K562 (cell line): ENCODE data around the gene CNNM3. TPM values are rescaled to one million over a fixed set of nuclear protein-coding genes. Genes with fewer than 3 reads are reported as not detected.

ENCODE experiments used
- ARHGAP35 ChIP-seq: fragments of 450-650 bp; IDR thresholded peaks from 2 replicates; pipeline ENCODE4 v1.6.1; 2018; ENCODE audit not compliant: partially characterized antibody
- CTBP1 ChIP-seq: fragments of 450-650 bp; IDR thresholded peaks from 2 replicates; pipeline ENCODE4 v1.6.1; 2016; ENCODE audit warnings: borderline replicate concordance
- EHMT2 ChIP-seq: fragments of 450-650 bp; IDR thresholded peaks from 2 replicates; pipeline ENCODE4 v1.6.1; 2018; ENCODE audit warnings: antibody characterized with exemption
- ESRRA ChIP-seq: fragments of 450-650 bp; IDR thresholded peaks from 2 replicates; pipeline ENCODE4 v1.6.1; 2014; ENCODE audit warnings: low read depth, mild to moderate bottlenecking, moderate library complexity, borderline replicate concordance
- GABPA ChIP-seq: fragments of 200-800 bp; sonication (Bioruptor generic); conservative IDR thresholded peaks from 2 replicates; pipeline ENCODE4 v1.6.1; 2016; ENCODE audit warnings: low read depth, missing genetic modification characterization, missing compliant biosample characterization
- MECOM ChIP-seq: fragments of 250-450 bp; sonication (Bioruptor Pico); IDR thresholded peaks from 2 replicates; pipeline ENCODE4 v1.8.0; 2022; ENCODE audit warnings: inconsistent platforms
- NFATC3 ChIP-seq: fragments of 450-650 bp; IDR thresholded peaks from 2 replicates; pipeline ENCODE4 v1.6.1; 2017; ENCODE audit warnings: mild to moderate bottlenecking
- RBM17 ChIP-seq: fragments of 200-400 bp; formaldehyde crosslinking; IDR thresholded peaks from 2 replicates; pipeline ENCODE4 v1.6.1; 2017; ENCODE audit warnings: low read depth, mild to moderate bottlenecking, low read length, borderline replicate concordance
- RNF2 ChIP-seq: sonication (generic); IDR thresholded peaks from 2 replicates; pipeline ENCODE4 v1.6.1; 2016
- SAFB ChIP-seq: fragments of 200-400 bp; formaldehyde crosslinking; IDR thresholded peaks from 2 replicates; pipeline ENCODE4 v1.6.1; 2017; ENCODE audit warnings: low read depth, low read length, borderline replicate concordance
- ZC3H4 ChIP-seq: sonication (generic); formaldehyde crosslinking; IDR thresholded peaks from 2 replicates; pipeline ENCODE4 v1.9.0; 2021; ENCODE audit warnings: missing genetic modification reagents, borderline replicate concordance
- ZNF3 ChIP-seq: fragments of 250-450 bp; sonication (Bioruptor Pico); IDR thresholded peaks from 2 replicates; pipeline ENCODE4 v1.5.0; 2021; ENCODE audit warnings: mild to moderate bottlenecking, moderate library complexity
- ZNF445 ChIP-seq: fragments of 250-450 bp; sonication (Bioruptor Pico); IDR thresholded peaks from 2 replicates; pipeline ENCODE4 v1.4.0; 2020; ENCODE audit warnings: low read depth, mild to moderate bottlenecking, moderate library complexity
- ZNF583 ChIP-seq: fragments of 250-450 bp; sonication (Bioruptor Pico); IDR thresholded peaks from 2 replicates; pipeline ENCODE4 v1.4.0; 2020
- ZNF717 ChIP-seq: fragments of 250-450 bp; sonication (Bioruptor Pico); IDR thresholded peaks from 2 replicates; pipeline ENCODE4 v1.5.0; 2021
- polyA plus RNA-seq, 8 experiments: library from polyadenylated mRNA; depleted of rRNA in 4 of 8; stranded (reverse) in 5 of 8; unstranded in 3 of 8; fragments of >200 nt; fragmentation: Nextera tagmentation in 2 of 8; fragmentation: Illumina TruSeq in 1 of 8; extraction: Ambion mirVana in 2 of 8; extraction: Trizol in 1 of 8; gene quantifications; 2 replicates each; pipeline versions ENCODE4 v1.2.1 to v1.2.3, GENCODE V29; 2011 to 2014; ENCODE audit warnings: inconsistent platforms in 1 of 8, missing spikeins in 1 of 8
- total RNA-seq, 7 experiments: library from RNA; depleted of rRNA in 6 of 7; stranded (reverse); fragments of >200 nt in 6 of 7; fragmentation: Illumina TruSeq in 2 of 7; extraction: Trizol in 2 of 7; gene quantifications; 2 replicates each; pipeline versions ENCODE4 v1.2.1 to v1.2.3, GENCODE V29; 2011 to 2021; ENCODE audit warnings: low replicate concordance in 1 of 7
- TF ChIP-seq, protein P1 (sequence below): fragments of 250-450 bp; sonication (Bioruptor Pico); IDR thresholded peaks from 2 replicates; pipeline ENCODE4 v1.4.0; 2020; ENCODE audit warnings: mild to moderate bottlenecking, moderate library complexity
- TF ChIP-seq, protein P2 (sequence below): fragments of 450-650 bp; formaldehyde crosslinking; IDR thresholded peaks from 2 replicates; pipeline ENCODE4 v1.4.0; 2020; ENCODE audit warnings: mild to moderate bottlenecking, moderate library complexity
- TF ChIP-seq, protein P3 (sequence below): IDR thresholded peaks from 2 replicates; pipeline ENCODE4 v1.6.1; 2011; ENCODE audit warnings: borderline replicate concordance, low read depth, mild to moderate bottlenecking, moderate library complexity, low read length; ENCODE audit not compliant: insufficient read depth, poor library complexity, severe bottlenecking
- TF ChIP-seq, protein P4 (sequence below): fragments of 450-650 bp; IDR thresholded peaks from 2 replicates; pipeline ENCODE4 v1.6.1; 2016; ENCODE audit warnings: low read depth, mild to moderate bottlenecking, moderate library complexity
- TF ChIP-seq, protein P5 (sequence below): fragments of 450-650 bp; IDR thresholded peaks from 2 replicates; pipeline ENCODE4 v1.6.1; 2017; ENCODE audit warnings: mild to moderate bottlenecking, moderate library complexity
- TF ChIP-seq, protein P6 (sequence below): sonication (generic); formaldehyde crosslinking; IDR thresholded peaks from 2 replicates; pipeline ENCODE4 v1.8.0; 2022; ENCODE audit warnings: missing genetic modification reagents, mild to moderate bottlenecking, moderate library complexity, borderline replicate concordance

CNNM3 gene
- total and polyA plus RNA-seq, 9 of the 15 experiments (the other 6 are each of a cell fraction or from before 2014, with no cell fraction given), result 1.4 to 16.9 (median 6.5) TPM

DNA sequence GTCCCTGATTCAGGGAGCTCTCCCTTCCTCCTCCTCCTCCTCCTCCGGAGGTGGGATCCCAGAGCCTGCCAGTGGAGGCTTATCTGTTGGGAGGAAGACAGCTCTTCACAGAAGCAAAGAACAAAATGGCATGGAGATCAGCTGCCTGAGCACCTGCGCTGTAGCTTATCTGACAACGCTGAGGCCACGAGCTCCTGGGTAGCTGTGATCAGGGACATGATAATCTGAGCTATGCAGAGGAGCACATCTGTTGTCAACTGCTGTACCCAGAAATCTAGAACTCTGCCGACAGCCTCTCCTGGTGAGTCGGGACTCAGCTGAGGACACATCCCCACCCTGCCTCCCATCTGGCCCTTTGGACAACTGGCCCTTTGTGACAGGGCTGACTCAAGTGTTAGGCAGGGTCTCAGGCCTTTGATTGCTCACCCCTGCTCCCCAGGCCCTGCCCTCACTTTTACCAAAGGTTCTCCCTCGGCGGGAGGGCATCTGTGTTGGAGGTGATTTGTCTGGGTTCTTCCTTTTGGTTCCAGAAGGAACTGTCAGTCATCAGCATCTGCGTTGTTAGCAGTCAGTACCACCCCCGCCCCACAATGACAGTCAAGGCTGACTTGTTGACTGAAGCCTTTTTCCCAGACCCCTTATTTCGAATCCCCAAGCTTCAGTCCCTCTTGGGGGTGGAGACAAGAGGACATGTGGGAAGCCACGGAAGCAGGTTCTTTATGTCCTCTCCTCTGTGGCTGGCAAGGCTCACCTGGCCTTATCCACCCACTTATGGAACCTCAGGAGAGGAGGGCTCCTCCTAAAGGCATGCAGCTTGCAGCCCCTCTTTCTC is 5.9 kb upstream of the CNNM3 start (continued):
- no peak for TF ChIP-seq EHMT2
- no peak for TF ChIP-seq GABPA (tag)
- TF ChIP-seq ARHGAP35, result no peak
- TF ChIP-seq, protein P1, sequence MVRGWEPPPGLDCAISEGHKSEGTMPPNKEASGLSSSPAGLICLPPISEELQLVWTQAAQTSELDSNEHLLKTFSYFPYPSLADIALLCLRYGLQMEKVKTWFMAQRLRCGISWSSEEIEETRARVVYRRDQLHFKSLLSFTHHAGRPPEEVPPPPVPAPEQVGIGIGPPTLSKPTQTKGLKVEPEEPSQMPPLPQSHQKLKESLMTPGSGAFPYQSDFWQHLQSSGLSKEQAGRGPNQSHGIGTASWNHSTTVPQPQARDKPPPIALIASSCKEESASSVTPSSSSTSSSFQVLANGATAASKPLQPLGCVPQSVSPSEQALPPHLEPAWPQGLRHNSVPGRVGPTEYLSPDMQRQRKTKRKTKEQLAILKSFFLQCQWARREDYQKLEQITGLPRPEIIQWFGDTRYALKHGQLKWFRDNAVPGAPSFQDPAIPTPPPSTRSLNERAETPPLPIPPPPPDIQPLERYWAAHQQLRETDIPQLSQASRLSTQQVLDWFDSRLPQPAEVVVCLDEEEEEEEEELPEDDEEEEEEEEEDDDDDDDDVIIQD (CRISPR knock-in tag), result no peak
- TF ChIP-seq, protein P2, sequence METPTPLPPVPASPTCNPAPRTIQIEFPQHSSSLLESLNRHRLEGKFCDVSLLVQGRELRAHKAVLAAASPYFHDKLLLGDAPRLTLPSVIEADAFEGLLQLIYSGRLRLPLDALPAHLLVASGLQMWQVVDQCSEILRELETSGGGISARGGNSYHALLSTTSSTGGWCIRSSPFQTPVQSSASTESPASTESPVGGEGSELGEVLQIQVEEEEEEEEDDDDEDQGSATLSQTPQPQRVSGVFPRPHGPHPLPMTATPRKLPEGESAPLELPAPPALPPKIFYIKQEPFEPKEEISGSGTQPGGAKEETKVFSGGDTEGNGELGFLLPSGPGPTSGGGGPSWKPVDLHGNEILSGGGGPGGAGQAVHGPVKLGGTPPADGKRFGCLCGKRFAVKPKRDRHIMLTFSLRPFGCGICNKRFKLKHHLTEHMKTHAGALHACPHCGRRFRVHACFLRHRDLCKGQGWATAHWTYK (CRISPR knock-in tag), result no peak
- TF ChIP-seq, protein P3, sequence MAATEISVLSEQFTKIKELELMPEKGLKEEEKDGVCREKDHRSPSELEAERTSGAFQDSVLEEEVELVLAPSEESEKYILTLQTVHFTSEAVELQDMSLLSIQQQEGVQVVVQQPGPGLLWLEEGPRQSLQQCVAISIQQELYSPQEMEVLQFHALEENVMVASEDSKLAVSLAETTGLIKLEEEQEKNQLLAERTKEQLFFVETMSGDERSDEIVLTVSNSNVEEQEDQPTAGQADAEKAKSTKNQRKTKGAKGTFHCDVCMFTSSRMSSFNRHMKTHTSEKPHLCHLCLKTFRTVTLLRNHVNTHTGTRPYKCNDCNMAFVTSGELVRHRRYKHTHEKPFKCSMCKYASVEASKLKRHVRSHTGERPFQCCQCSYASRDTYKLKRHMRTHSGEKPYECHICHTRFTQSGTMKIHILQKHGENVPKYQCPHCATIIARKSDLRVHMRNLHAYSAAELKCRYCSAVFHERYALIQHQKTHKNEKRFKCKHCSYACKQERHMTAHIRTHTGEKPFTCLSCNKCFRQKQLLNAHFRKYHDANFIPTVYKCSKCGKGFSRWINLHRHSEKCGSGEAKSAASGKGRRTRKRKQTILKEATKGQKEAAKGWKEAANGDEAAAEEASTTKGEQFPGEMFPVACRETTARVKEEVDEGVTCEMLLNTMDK, result no peak
- no peak for TF ChIP-seq ZNF717 (CRISPR knock-in tag)
- TF ChIP-seq ZC3H4 (CRISPR knock-in tag), result no peak
- 0 out of 2 replicates have a peak, but pooled peaks have one; percentile 21 for TF ChIP-seq ESRRA
- TF ChIP-seq ZNF3 (CRISPR knock-in tag), result no peak
- no peak for TF ChIP-seq RNF2
- no peak for TF ChIP-seq ZNF445 (CRISPR knock-in tag)
- TF ChIP-seq, protein P4, sequence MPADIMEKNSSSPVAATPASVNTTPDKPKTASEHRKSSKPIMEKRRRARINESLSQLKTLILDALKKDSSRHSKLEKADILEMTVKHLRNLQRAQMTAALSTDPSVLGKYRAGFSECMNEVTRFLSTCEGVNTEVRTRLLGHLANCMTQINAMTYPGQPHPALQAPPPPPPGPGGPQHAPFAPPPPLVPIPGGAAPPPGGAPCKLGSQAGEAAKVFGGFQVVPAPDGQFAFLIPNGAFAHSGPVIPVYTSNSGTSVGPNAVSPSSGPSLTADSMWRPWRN, result no peak
- TF ChIP-seq ZNF583 (CRISPR knock-in tag), result no peak
- no peak for TF ChIP-seq NFATC3
- TF ChIP-seq, protein P5, sequence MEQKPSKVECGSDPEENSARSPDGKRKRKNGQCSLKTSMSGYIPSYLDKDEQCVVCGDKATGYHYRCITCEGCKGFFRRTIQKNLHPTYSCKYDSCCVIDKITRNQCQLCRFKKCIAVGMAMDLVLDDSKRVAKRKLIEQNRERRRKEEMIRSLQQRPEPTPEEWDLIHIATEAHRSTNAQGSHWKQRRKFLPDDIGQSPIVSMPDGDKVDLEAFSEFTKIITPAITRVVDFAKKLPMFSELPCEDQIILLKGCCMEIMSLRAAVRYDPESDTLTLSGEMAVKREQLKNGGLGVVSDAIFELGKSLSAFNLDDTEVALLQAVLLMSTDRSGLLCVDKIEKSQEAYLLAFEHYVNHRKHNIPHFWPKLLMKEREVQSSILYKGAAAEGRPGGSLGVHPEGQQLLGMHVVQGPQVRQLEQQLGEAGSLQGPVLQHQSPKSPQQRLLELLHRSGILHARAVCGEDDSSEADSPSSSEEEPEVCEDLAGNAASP, result no peak
- no peak for TF ChIP-seq SAFB
- TF ChIP-seq, protein P6, sequence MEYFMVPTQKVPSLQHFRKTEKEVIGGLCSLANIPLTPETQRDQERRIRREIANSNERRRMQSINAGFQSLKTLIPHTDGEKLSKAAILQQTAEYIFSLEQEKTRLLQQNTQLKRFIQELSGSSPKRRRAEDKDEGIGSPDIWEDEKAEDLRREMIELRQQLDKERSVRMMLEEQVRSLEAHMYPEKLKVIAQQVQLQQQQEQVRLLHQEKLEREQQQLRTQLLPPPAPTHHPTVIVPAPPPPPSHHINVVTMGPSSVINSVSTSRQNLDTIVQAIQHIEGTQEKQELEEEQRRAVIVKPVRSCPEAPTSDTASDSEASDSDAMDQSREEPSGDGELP (CRISPR knock-in tag), result peak; percentile 70; the same call in 1 of the 2 replicates
- TF ChIP-seq MECOM (CRISPR knock-in tag), result peak; percentile 73; the same call in 1 of the 2 replicates
- TF ChIP-seq RBM17, result no peak
- TF ChIP-seq CTBP1, result peak; percentile 87; the same call in 1 of the 2 replicates
